NCI-H2196 treated with DMSO at 0.1 percent for 48 hours (cell line): ENCODE data around the gene SEC62.
A peak's percentile ranks its signal among the peaks of the same experiment; 100 is the strongest.

Experiments
- DNase-seq: peaks from one replicate; lab custom pipeline; 2025; ENCODE audit not compliant: unreplicated experiment; lab: John Stamatoyannopoulos, UW

Gene SEC62

GRCh38 chr3:169966428-169966950, at the start of gene SEC62:
SEC62 (plus strand) TSS chr3:169966807; CDS start chr3:169966823, 16 bp downstream.
- peak; percentile 84 for DNase-seq

GRCh38 chr3:169923189-169923588, 43.4 kb upstream of the SEC62 start:
- peak; percentile 93 for DNase-seq

- DNase-seq, result no peak
Observed at GRCh38 chr3:169923831-169924230, 42.8 kb upstream of the SEC62 start.

- DNase-seq, result no peak
Observed at GRCh38 chr3:169929830-169930519, 36.6 kb upstream of the SEC62 start.

GRCh38 chr3:169930843-169931242, 35.8 kb upstream of the SEC62 start:
- no peak for DNase-seq

- DNase-seq, result no peak
Observed at GRCh38 chr3:169931747-169932520, 34.7 kb upstream of the SEC62 start.

- no peak for DNase-seq
Observed at GRCh38 chr3:169939320-169939719, 27.3 kb upstream of the SEC62 start.

- no peak for DNase-seq
Observed at GRCh38 chr3:169939751-169940150, 26.9 kb upstream of the SEC62 start.

- no peak for DNase-seq
Observed at GRCh38 chr3:169940470-169941181, 26.0 kb upstream of the SEC62 start.

GRCh38 chr3:169945313-169945712, 21.3 kb upstream of the SEC62 start:
- no peak for DNase-seq

- no peak for DNase-seq
Observed at GRCh38 chr3:169946336-169946735, 20.3 kb upstream of the SEC62 start.

- DNase-seq, result no peak
Observed at GRCh38 chr3:169948559-169949448, 17.8 kb upstream of the SEC62 start.

- DNase-seq, result no peak
Observed at GRCh38 chr3:169952045-169952444, 14.6 kb upstream of the SEC62 start.

- no peak for DNase-seq
Observed at GRCh38 chr3:169953462-169954141, 13.0 kb upstream of the SEC62 start.

GRCh38 chr3:169954142-169954756, 12.4 kb upstream of the SEC62 start:
- no peak for DNase-seq

- no peak for DNase-seq
Observed at GRCh38 chr3:169955406-169955805, 11.2 kb upstream of the SEC62 start.

GRCh38 chr3:169964176-169964575, 2.4 kb upstream of the SEC62 start:
- no peak for DNase-seq

GRCh38 chr3:169965562-169966427, 812 bp upstream of the SEC62 start:
- peak; percentile 47 for DNase-seq
